COR-L47 (cell line): ENCODE measurements around the gene NCOA1.
"Not testable (repeated sequence)": the region's sequence is repeated elsewhere in the genome, so short reads cannot be mapped to it uniquely, and the experiment has no call there.

Experiments used
- DNase-seq: peaks from one replicate; lab custom pipeline; 2025; lab: John Stamatoyannopoulos, UW

NCOA1 gene

DNA sequence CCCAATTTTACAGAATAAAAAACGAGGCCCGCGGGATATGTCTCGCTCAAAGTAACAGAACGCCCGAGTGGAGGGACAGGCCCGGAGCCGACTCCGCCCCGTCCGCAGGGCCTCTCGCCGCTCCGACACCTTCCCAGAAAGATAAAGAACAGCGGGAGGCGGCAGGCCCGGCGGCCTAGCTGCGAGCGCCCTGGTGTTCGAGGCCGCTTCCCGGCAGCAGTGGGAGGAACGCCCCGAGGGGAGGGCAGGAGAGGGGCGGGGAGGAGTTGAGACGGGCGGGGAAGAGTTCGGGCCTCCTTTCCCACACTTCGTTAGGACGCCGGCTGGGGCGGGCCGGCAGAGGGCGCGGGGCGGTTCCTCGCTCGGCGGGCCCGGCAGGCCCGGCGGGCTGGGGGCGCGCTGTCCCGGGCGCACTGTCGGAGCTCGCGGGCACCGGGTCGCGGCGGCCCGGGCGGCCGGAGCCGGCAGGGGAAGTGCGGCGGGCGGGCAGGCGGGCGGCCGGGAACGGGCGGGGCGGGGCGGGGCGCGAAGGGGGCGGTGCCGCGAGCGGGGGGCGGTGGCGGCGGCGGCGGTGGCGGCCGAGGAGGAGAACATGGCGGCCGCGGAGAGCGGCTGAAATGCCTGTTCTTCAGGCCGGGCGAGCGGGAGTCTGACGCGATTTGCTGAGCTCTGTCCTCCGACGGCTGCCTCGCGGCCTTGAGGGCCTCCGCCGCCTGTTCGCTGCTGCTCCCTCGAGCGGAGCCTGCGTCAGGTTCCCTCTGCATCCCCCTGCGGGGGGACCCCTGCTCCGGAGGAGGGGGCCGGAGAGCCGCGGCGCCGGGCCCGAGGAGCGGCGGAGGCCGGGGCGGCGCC is at the start of gene NCOA1:
NCOA1 (plus strand) TSS at position 565 of the 852 bp plus-strand sequence. CDS start 167,424 bp downstream, outside the sequence.
- DNase-seq: peak; percentile 86

DNA sequence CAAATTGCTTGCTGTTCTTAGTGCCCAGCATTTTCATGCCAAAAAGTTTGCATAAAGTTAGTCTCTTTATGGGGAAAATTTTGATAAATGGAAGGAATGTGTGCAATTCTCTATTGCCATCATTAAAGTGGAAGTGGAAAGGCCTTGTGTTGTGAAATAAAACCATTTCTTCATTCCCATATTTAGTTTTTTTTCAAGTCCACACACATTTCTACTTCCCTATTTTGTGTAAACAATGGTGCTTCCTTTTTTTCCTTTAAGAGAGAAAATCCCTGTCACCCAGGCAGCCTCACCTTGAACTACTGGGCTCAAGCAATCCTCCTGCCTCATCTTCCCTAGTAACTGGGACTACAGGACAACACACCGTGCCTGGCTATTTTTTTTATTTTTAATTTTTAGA is 42.3 kb upstream of the NCOA1 start:
- no peak for DNase-seq

DNA sequence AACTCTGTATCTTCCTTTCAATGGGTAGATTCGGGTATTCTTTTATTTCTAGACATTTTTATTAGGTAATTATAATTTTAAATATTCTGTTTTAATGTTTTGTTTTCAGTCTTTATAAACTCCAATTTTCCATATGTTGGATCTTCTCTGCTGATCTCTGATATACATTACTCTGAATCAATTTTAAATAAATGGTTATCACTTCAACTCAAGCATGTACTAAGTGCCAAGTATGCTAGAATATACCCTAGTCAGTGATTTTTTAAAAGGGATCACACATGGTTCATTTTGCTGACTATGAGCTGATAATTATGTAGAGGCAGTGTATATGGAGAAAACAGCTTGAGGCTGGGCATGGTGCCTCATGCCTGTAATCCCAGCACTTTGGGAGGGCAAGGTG is 41.7 kb upstream of the NCOA1 start:
- no peak for DNase-seq

DNA sequence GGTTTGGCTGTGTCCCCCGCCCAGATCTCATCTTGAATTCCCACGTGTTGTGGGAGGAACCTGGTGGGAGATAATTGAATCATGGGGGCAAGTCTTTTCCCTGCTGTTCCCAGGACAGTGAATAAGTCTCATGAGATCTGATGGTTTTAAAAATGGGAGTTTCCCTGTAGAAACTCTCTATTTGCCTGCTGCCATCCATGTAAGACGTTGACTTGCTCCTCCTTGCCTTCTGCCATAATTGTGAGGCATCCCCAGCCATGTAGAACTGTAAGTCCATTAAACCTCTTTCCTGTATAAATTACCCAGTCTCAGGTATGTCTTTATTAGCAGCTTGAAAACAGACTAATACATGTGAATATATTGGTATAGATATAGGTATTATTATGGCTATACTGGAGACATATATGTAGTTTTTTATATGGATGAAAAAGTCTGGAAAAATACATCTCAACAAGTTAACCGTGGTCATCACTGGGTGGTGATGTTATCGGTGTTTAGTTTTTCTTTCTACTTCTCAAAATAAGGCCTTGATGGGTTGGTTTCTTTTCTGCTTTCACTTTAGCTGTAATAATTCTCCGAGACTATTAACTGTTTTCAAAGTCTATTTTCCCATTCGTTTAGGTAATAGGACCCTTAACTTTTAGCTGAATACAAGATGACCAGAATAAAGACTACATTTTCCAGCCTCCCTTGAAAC is 39.1 kb upstream of the NCOA1 start:
- no peak for DNase-seq

DNA sequence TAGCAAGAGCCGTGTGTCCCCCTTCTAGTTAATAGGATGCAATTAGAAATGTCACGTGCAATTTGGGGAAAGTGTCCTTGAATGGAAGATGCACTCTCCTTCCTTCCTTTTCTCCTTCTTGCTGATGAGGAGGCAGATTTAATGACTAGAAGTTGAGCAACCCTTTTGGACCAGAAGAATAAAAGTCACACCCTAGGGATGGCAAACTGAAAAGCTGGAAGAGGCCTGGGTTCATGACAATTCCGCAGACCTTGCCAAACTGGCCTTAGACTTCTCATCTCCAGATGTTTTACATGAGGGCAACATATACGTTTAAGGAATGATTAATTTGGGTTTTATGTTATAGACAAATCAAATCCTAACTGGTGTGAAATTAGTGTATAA is 38.6 kb upstream of the NCOA1 start:
- DNase-seq: no peak

DNA sequence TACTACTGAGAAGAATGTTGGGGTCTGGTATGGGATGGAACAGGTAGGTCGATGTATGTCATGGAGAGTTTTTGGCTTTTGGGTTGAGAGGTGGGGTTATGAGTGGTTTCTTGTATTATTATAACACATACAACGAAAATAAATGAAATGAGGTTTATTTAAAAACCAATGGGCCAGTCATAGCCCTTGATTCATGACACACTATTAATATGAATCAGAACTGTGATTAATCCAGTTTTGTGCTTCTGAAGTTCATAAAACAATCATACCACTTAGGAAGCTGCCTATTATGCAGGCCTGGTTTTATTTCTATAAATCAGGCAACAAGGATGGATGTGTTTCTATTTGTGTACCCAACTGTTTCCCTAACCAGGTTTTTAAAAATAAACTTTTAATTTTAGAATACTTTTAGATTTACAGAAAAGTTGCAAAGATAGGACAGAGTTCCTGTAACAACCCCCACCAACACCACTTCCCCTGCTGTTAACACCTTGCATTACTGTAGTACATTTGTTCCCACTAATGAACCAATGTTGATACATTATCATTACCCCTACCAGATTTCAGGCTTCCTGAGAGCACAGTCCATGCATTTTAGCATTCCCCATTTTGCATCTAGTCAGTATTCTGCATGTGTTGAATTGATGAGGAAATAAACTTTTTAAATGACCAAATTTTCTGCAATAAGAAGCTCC is 37.5 kb upstream of the NCOA1 start:
- no peak for DNase-seq

DNA sequence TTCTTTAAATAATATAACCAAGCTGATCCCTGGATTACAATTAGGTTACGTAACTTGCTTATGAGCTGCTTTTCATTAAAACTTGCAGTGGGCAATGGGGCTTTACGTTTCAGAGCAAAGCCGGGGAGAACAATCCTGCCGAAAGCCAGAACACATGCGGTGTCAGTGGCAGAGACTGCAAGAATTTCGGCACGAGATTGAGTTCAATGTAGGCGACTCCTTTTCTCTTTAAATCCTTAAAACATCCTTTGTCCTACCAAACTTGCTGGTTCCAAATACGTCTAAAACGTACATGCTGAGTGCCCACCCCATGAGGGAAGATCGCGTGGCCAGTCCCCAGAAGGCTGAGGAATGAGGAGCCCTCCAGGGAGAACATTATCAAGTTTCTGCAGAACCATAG is 36.8 kb upstream of the NCOA1 start:
- DNase-seq: no peak

DNA sequence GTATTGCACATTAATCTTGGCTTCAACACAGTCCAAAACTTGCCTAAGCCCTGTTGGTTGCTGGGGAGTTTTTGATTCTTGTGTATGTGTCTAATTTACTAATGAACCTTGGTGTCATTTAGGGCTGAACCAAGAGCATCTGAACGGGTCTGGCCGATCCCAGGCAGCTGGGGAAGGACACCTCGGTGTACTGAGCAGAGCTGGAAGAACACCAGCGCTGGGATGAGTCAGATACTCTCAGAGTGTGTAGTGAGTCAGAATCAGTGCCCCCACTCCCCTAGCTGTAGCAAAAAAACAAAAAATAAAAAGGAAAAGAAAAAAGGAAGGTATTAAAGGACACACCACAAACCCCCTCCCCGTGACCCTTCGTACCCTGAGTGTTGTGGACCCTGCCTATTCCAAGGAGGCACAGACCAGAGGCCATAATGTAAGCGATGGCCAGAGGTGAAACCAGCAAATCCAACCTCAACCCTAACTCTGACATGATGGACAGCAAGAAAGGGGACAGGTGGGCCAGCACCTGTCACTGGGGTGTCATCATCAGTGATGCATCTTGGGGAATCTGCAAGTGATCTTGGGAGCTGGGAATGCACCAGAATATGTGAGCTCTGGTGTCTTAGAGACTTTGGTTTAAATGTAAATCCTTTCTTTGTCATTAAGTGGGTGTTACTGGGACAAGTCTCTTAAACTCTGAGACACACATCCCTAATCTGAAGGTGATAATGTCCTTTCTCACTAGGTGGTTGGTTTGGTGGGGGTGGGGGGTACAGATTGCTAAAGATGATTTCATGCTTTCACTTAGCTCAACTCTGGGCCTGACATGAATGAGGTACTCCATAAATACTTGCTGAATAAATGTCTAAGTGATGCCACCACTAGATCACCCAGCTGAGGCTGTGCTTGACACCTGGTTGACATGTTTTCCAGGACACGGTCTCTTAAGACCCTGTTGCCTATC is 34.2 kb upstream of the NCOA1 start:
- DNase-seq: no peak

DNA sequence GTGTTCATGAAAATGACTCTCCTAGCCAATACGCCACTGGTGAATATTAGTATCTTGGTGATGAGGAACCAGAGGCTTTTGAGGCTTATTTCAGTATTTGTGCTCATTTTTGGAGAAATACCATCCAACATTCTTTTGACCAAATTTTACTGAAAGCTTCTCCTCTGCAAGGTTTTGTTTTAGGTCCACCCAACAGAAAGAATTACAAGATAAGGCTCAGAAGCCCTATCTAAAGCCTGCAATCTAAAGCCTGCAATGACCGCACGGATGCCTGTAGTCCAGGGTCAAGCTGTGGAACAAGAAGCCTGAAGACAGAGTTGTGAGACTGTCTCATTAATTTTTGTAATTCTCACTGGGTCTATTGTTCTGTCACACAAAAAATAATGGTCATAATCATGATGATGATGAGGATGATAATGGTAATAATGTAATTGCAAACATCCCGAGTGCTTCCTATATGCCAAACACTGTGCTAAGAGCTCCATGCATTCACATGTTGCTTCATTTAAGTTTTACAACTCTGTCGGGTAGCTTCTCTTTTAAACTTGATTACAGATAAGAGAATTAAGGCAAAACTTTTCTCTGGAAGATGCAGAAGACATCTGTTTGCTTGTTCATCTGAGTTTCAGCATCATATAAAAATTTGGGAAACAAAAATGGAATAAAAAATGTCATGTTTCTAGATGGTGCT is 33.2 kb upstream of the NCOA1 start:
- no peak for DNase-seq

DNA sequence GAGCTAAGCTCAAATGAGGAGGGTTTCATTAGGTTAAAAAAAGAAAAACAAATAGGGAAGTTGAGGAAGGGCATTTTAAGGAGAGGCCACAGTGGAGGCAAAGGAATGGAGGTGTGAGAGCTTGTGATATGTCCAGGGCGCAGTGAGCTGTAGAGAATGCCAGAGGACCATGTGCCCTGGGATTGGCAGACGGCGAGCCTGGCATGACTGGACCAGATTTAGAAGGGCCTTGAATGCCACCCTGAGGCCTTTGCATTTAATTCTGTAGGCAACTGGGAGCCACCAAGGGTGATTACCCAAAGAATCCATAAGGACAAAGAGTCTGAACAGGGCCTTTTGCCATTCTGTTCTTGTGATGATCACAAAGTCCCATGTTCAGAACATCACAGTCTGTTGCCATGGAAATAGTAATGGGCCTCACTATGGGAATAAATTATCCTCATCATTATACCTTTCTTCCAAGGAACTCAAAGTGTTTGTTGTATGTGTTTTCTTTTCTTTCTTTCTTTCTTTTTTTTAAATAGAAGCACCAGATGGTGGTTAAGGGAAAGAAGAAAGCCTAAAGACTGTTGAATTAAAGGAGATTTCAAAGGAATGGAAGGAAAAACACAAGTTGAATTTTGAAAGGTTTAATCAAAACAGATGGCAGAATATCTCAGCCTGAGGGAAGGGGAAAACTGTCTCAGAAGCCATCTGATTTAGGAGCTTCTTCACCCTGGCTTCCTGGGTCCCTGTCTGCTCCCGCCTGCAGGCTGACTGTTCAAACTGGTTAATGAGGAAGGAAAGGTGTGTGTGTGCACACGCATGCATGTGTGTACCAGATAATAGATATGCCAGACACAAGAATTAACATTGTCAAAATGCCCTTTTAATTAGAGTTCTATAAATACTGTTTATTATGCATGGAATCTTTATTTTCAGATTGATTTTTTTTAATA is 31.6 kb upstream of the NCOA1 start:
- no peak for DNase-seq

DNA sequence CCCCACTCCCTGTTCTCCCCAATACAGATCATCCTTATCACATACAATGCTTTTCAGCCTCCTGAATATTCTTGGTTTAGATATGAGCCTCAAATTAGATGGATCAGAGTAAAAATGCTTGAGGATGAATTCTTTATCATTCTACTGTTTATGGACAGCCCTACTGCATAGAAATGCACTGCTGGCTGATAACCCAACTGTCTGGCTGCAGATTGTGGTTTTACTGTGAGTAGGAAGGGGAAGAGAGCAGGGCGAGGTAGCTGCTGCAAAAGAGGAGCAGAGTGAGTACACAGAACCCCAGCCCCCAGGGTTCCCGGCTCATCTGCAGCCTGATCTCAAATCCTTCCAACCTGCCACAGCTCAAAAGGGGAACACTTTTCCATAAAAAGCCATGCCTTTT is 29.4 kb upstream of the NCOA1 start:
- no peak for DNase-seq

DNA sequence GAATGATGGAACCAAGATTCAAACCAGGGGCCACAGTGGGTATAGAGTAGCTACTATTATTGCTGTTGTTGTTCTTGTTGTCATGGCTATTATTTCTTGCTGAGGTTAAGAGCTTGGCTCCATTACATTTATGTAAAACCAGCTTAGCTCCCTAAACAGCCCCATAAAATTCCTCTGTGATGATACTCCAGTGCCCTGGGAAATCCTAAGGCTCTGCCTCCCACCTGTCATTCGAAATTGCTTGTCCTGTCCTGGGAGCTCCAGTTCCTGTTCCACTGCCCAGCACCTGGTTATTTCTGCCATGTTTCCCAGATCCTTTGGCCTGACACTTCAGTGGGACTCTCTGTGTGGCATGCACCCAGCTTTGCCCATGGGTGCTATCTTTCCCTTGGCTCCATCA is 27.8 kb upstream of the NCOA1 start:
- DNase-seq: no peak

DNA sequence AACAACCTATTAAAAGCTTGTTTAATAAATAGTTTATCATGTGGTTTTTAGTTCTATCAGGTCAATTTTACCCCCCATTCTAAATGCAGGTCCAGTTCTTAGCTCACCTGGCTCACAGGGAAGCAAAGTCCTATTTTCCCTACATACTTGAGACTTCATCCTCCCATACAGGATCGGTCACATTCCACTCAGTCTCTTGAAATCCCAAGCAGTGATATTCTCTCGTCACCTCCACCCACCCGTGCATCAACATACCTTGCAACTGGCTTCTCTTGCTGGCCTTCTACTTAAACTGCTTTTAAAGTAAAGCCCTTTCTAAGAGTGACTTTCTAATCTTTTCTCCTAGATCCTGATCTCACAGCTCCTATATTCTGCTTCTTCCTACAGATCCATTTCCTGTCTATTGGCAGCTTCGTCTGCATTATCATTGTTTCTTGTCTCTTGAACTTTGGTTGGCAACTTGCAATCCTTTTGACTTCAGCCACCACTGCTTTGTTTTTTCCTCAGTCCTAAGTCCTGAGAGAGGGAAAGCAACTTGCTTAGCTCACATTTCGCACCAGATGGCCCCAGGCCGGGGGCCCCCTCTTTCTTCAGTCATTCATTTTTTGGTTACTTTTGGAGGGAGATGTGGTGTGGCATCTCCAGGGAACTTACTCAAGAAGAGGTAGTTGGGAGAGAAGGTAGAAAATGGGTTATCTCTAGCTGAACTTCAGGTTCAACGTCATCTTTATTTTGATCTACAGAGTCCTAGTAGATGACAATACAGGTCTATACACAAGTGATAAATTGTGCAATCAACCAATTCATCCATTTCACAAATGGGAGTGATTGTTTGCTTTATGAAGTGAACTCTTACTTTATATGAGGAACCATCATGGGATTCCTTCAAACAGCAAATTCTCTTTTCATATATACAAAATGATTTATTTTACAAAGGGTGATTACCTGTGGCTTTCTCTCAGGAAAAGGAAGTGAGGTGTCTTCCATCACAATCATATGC is 23.9 kb upstream of the NCOA1 start:
- DNase-seq: no peak

DNA sequence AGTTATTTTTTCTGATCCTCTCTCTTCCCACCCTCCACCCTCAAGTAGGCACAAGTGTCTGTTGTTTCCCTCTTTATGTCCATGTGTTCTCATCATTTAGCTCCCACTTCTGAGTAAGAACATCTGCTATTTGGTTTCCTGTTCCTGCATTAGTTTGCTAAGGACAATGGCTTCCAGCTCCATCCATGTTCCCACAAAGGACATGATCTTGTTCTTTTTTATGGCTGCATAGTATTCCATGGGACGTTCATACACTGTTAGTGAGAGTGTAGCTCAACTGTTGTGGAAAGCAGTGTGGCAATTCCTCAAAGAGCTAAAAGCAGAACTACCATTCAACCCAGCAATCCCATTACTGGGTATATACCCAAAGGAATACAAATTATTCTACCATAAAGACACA is 22.6 kb upstream of the NCOA1 start:
- not testable (repeated sequence) for DNase-seq

DNA sequence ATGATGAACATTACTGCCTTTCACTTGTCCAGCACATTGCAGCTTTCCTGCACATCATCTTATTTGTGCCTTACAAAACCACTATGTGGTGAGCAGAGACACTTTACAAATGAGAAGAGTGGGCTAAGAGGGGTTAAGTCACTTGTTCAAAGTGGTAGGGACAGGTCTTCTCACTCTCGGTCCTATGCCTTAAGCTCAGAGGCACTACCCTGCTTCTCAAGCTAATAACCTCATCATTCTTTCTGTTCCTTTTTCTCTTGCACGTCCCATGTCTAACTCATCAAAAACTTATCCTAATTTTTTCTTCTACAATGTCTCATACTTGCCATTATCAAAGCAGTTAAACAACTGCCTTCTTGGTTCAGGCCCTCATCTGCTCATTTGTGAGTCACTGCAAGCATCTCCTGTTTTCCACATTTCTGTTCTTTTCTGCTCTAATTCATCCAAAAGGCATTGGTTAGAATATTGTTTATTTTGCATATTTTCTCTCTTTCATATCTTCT is 21.9 kb upstream of the NCOA1 start:
- DNase-seq: no peak

DNA sequence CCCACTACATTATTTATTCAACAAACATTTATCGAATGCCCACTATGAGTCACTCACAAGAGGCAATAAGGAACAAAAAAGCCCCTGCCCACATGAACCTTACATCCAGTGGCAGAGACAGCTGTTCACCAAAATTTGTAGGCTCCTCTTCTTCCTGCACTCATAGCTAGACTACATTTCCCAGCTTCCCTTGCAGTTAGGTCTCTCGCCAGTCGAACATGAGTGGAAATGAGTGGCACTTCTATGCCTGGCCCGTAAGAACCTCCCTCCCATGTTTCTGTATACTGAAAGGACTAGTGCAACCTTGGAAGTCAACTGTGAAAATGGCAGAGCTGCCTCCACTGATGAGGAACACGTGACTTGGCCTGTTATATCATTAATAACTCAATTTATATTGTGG is 19.4 kb upstream of the NCOA1 start:
- DNase-seq: no peak

DNA sequence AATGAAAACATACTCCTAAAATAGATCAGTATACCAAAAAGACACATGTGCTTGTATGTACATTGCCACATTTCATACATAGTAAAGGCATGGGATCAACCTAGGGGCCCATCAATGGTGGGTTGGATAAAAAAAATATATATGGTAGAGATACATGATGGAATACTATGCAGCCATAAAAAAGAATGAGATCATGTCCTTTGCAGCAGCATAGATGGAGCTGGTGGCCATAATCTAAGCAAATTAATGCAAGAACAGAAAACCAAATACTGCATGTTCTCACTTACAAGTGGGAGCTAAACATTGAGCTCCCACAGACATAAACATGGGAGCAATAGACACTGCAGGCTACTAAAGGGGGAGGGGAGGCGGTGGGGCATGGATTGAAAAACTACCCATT is 18.6 kb upstream of the NCOA1 start:
- no peak for DNase-seq

DNA sequence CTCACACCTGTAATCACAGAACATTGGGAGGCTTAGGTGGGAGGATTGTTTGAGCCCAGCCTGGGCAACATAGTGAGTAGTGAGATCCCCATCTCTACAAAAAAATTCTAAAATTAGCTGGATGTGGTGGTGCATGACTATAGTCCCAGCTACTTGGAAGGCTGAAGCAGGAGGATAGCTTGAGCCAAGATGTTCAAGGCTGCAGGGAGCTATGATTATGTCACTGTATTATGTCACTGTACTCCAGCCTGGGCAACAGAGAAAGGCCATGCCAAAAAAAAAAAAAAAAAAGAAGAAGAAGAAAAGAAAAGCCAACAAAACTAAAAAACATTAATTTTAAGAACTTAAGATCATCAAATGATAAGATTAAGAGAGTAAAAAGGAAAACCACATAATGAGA is 17.4 kb upstream of the NCOA1 start:
- DNase-seq: no peak

DNA sequence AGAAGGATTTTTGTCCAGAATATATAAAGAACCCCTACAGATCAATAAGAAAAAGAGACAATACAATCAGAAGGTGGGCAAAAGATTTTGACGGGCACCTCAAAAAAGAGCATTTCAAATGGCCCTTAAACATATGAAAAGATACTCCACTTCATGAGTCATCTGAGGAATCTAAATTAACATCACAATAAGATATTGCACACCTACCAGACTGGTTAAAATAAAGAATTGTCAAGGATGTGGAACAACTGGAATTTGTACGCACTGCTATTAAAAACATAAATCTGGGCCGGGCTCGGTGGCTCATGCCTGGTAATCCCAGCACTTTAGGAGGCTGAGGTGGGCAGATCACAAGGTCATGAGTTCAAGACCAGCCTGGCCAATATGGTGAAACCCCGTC is 17.0 kb upstream of the NCOA1 start:
- DNase-seq: no peak
